Activated T-helper 17 cell treated with anti-CD3 and anti-CD28 coated beads, Interleukin-2, amount 50 U/mL, for 72 hours (primary cell): ENCODE data around the gene CTNNA1. TPM values are rescaled to one million over a fixed set of nuclear protein-coding genes. Genes with fewer than 3 reads are reported as not detected.
"Not testable (repeated sequence)": the region's sequence is repeated elsewhere in the genome, so short reads cannot be mapped to it uniquely, and the experiment has no call there.

Experiments used
- ATAC-seq: fragments of 150-1000 bp; cut with Tn5 transposase; replicated peaks from 2 replicates; pipeline ENCODE4 v1.10.0; 2021; ENCODE audit warnings: mild to moderate bottlenecking, moderate library complexity
- H3K27ac Mint-ChIP-seq: one replicate; pipeline ENCODE4 v1.8.0; 2022; ENCODE audit warnings: mixed read lengths
- H3K27me3 Mint-ChIP-seq: one replicate; pipeline ENCODE4 v1.8.0; 2022; ENCODE audit warnings: mixed read lengths
- H3K36me3 Mint-ChIP-seq: one replicate; pipeline ENCODE4 v1.8.0; 2022; ENCODE audit warnings: low read depth, mild to moderate bottlenecking, mixed read lengths
- H3K4me1 Mint-ChIP-seq: one replicate; pipeline ENCODE4 v1.8.0; 2022; ENCODE audit warnings: mixed read lengths
- H3K4me3 Mint-ChIP-seq: one replicate; pipeline ENCODE4 v1.8.0; 2022; ENCODE audit warnings: mild to moderate bottlenecking, mixed read lengths
- H3K9me3 Mint-ChIP-seq: one replicate; pipeline ENCODE4 v1.8.0; 2022; ENCODE audit warnings: mixed read lengths
- total RNA-seq, 2 donors: library from RNA; stranded (reverse); gene quantifications; one replicate each; pipeline ENCODE4 v1.2.3, GENCODE V29; 2022

The CTNNA1 gene
- total RNA-seq, 2 donors from 2014 or later: 63.6 to 92.1 TPM

GRCh38 chr5:138715931-138716432 lies 37.2 kb upstream of the CTNNA1 start:
- not testable (repeated sequence) for H3K4me3 Mint-ChIP-seq, H3K27ac Mint-ChIP-seq, ATAC-seq, H3K9me3 Mint-ChIP-seq, H3K4me1 Mint-ChIP-seq, H3K36me3 Mint-ChIP-seq
- peaks cover 23% of the 10 kb centered on the region for H3K27me3 Mint-ChIP-seq

GRCh38 chr5:138716456-138716924 lies 36.7 kb upstream of the CTNNA1 start:
- no peaks in the 10 kb centered on the region for H3K36me3 Mint-ChIP-seq
- no peak overlapping the region for H3K4me3 Mint-ChIP-seq
- H3K4me1 Mint-ChIP-seq: no peaks in the 10 kb centered on the region
- ATAC-seq: no peak
- H3K27me3 Mint-ChIP-seq: peaks cover 23% of the 10 kb centered on the region
- no peak overlapping the region for H3K27ac Mint-ChIP-seq
- H3K9me3 Mint-ChIP-seq: no peaks in the 10 kb centered on the region

GRCh38 chr5:138717399-138717798 lies 35.8 kb upstream of the CTNNA1 start:
- Mint-ChIP-seq H3K27me3 (peaks cover 24% of the 10 kb centered on the region), H3K4me3 (no peak overlapping the region), H3K4me1 (no peaks in the 10 kb centered on the region), H3K27ac (no peak overlapping the region), H3K36me3 (no peaks in the 10 kb centered on the region), H3K9me3 (no peaks in the 10 kb centered on the region)
- no peak for ATAC-seq

- Mint-ChIP-seq H3K27me3 (peaks cover 27% of the 10 kb centered on the region), H3K4me3 (no peak overlapping the region), H3K27ac (no peak overlapping the region), H3K9me3 (no peaks in the 10 kb centered on the region), H3K36me3 (no peaks in the 10 kb centered on the region), H3K4me1 (no peaks in the 10 kb centered on the region)
- no peak for ATAC-seq
These were observed 33.4 kb upstream of the CTNNA1 start for GRCh38 chr5:138719811-138720210.

- ATAC-seq: no peak
- peaks cover 23% of the 10 kb centered on the region for H3K27me3 Mint-ChIP-seq
- H3K4me1 Mint-ChIP-seq: no peaks in the 10 kb centered on the region
- no peak overlapping the region for H3K4me3 Mint-ChIP-seq
- H3K36me3 Mint-ChIP-seq: no peaks in the 10 kb centered on the region
- H3K27ac Mint-ChIP-seq: no peak overlapping the region
- H3K9me3 Mint-ChIP-seq: no peaks in the 10 kb centered on the region
These were observed 32.4 kb upstream of the CTNNA1 start for GRCh38 chr5:138720840-138721239.

GRCh38 chr5:138721979-138722378 lies 31.2 kb upstream of the CTNNA1 start:
- H3K4me1 Mint-ChIP-seq: no peaks in the 10 kb centered on the region
- H3K36me3 Mint-ChIP-seq: no peaks in the 10 kb centered on the region
- H3K4me3 Mint-ChIP-seq: no peak overlapping the region
- no peak overlapping the region for H3K27ac Mint-ChIP-seq
- no peaks in the 10 kb centered on the region for H3K9me3 Mint-ChIP-seq
- no peak for ATAC-seq
- peaks cover 23% of the 10 kb centered on the region for H3K27me3 Mint-ChIP-seq

GRCh38 chr5:138722544-138723177 lies 30.6 kb upstream of the CTNNA1 start:
- Mint-ChIP-seq H3K4me1 (peaks cover 5% of the 10 kb centered on the region), H3K4me3 (no peak overlapping the region), H3K9me3 (no peaks in the 10 kb centered on the region), H3K27me3 (peaks cover 22% of the 10 kb centered on the region), H3K36me3 (no peaks in the 10 kb centered on the region), H3K27ac (no peak overlapping the region)
- ATAC-seq: no peak

- no peak overlapping the region for H3K27ac Mint-ChIP-seq
These were observed 28.6 kb upstream of the CTNNA1 start for GRCh38 chr5:138724470-138725146.

GRCh38 chr5:138725153-138725817 lies 27.9 kb upstream of the CTNNA1 start:
- no peak for ATAC-seq
- Mint-ChIP-seq H3K9me3 (no peaks in the 10 kb centered on the region), H3K27ac (no peak overlapping the region), H3K27me3 (peaks cover 17% of the 10 kb centered on the region), H3K4me1 (peaks cover 5% of the 10 kb centered on the region), H3K4me3 (no peak overlapping the region), H3K36me3 (no peaks in the 10 kb centered on the region)

More at GRCh38 chr5:138724470-138725146, 28.6 kb upstream of the CTNNA1 start:
- H3K27me3 Mint-ChIP-seq: peaks cover 17% of the 10 kb centered on the region
- H3K9me3 Mint-ChIP-seq: no peaks in the 10 kb centered on the region
- no peak overlapping the region for H3K4me3 Mint-ChIP-seq
- no peak for ATAC-seq
- H3K4me1 Mint-ChIP-seq: peaks cover 5% of the 10 kb centered on the region
- H3K36me3 Mint-ChIP-seq: no peaks in the 10 kb centered on the region

GRCh38 chr5:138725818-138726416 lies 27.3 kb upstream of the CTNNA1 start:
- Mint-ChIP-seq H3K4me3 (no peak overlapping the region), H3K4me1 (peaks cover 5% of the 10 kb centered on the region), H3K36me3 (no peaks in the 10 kb centered on the region), H3K9me3 (no peaks in the 10 kb centered on the region), H3K27ac (no peak overlapping the region), H3K27me3 (peaks cover 17% of the 10 kb centered on the region)
- no peak for ATAC-seq

- H3K27me3 Mint-ChIP-seq: peaks cover 13% of the 10 kb centered on the region
- no peak overlapping the region for H3K27ac Mint-ChIP-seq
- no peak overlapping the region for H3K4me3 Mint-ChIP-seq
- H3K4me1 Mint-ChIP-seq: peaks cover 5% of the 10 kb centered on the region
- no peaks in the 10 kb centered on the region for H3K9me3 Mint-ChIP-seq
- ATAC-seq: no peak
- H3K36me3 Mint-ChIP-seq: no peaks in the 10 kb centered on the region
These were observed 26.4 kb upstream of the CTNNA1 start for GRCh38 chr5:138726848-138727247.

GRCh38 chr5:138730496-138730895 lies 22.7 kb upstream of the CTNNA1 start:
- H3K27me3 Mint-ChIP-seq, H3K4me3 Mint-ChIP-seq, H3K27ac Mint-ChIP-seq, ATAC-seq, H3K4me1 Mint-ChIP-seq, H3K9me3 Mint-ChIP-seq, H3K36me3 Mint-ChIP-seq: not testable (repeated sequence)

- Mint-ChIP-seq H3K27ac (no peak overlapping the region), H3K9me3 (no peaks in the 10 kb centered on the region), H3K36me3 (no peaks in the 10 kb centered on the region), H3K4me3 (no peak overlapping the region), H3K27me3 (peaks cover 6% of the 10 kb centered on the region), H3K4me1 (peaks cover under 1% of the 10 kb centered on the region)
- ATAC-seq: no peak
These were observed 20.8 kb upstream of the CTNNA1 start for GRCh38 chr5:138732466-138732865.

GRCh38 chr5:138732933-138733332 lies 20.3 kb upstream of the CTNNA1 start:
- Mint-ChIP-seq H3K4me3 (no peak overlapping the region), H3K27me3 (peaks cover 8% of the 10 kb centered on the region)
- ATAC-seq: no peak

More at GRCh38 chr5:138732933-138733332, 20.3 kb upstream of the CTNNA1 start:
- Mint-ChIP-seq H3K36me3 (no peaks in the 10 kb centered on the region), H3K4me1 (no peaks in the 10 kb centered on the region), H3K9me3 (no peaks in the 10 kb centered on the region), H3K27ac (no peak overlapping the region)
